Panc1 (cell line): ENCODE measurements around the gene FAM13C. TPM values are rescaled to one million over a fixed set of nuclear protein-coding genes. Genes with fewer than 3 reads are reported as not detected.

Experiments used
- ATAC-seq: fragments of 200-7000 bp; cut with Tn5 transposase; 2 replicates; pipeline ENCODE4 v1.9.1; 2020; ENCODE audit warnings: mild to moderate bottlenecking, moderate library complexity
- BruUV-seq: library from RNA; stranded (reverse); fragments of 400-500 nt; replicated peaks from 2 replicates; lab custom pipeline; 2021; lab: Mats Ljungman, UMichigan
- CTCF ChIA-PET: fragments of 300-600 bp; sonication (Branson Sonifier 250); formaldehyde crosslinking; loops from one replicate; lab custom pipeline; 2022; ENCODE audit warnings: antibody characterized with exemption; lab: Charles Lee
- POLR2A ChIA-PET: fragments of 300-600 bp; sonication (Branson Sonifier 250); formaldehyde crosslinking; loops from one replicate; lab custom pipeline; 2022; ENCODE audit warnings: antibody characterized with exemption; lab: Charles Lee
- DNase-seq: peaks from one replicate; pipeline ENCODE4 v3.0.0-alpha.2; 2010; ENCODE audit warnings: low read depth, low spot score
- H3K27ac ChIP-seq: 2 replicates; pipeline ENCODE4 v1.5.1; 2011; ENCODE audit warnings: mild to moderate bottlenecking, low read length, inconsistent platforms
- H3K27me3 ChIP-seq: fragments of 200-500 bp; sonication (Bioruptor generic); 2 replicates; pipeline ENCODE4 v1.6.0; 2014; ENCODE audit warnings: low read length, inconsistent platforms; ENCODE audit not compliant: control insufficient read depth, insufficient read depth
- H3K36me3 ChIP-seq: fragments of 200-500 bp; sonication (Bioruptor generic); 2 replicates; pipeline ENCODE4 v1.5.1; 2014; ENCODE audit warnings: inconsistent platforms, mild to moderate bottlenecking, low read length, moderate library complexity; ENCODE audit not compliant: control insufficient read depth, insufficient read depth
- H3K4me1 ChIP-seq: 2 replicates; pipeline ENCODE4 v1.5.1; 2011; ENCODE audit warnings: inconsistent platforms, mild to moderate bottlenecking, low read length, moderate library complexity; ENCODE audit not compliant: control insufficient read depth, insufficient read depth
- H3K4me3 ChIP-seq, 2 experiments: 2 replicates each; pipeline ENCODE4 v1.5.1; 2011 to 2012; ENCODE audit warnings: low read depth in 2 of 2, low read length in 2 of 2, mild to moderate bottlenecking in 2 of 2, inconsistent platforms in 1 of 2, moderate library complexity in 1 of 2
- H3K9me3 ChIP-seq: fragments of 200-500 bp; sonication (Bioruptor generic); 2 replicates; pipeline ENCODE4 v1.5.1; 2014; ENCODE audit warnings: low read depth, mild to moderate bottlenecking, inconsistent platforms, low read length, moderate library complexity; ENCODE audit not compliant: control insufficient read depth, insufficient read depth
- CTCF ChIP-seq: fragments of 450-650 bp; IDR thresholded peaks from 2 replicates; pipeline ENCODE4 v1.5.1; 2017; ENCODE audit warnings: mild to moderate bottlenecking
- POLR2AphosphoS5 ChIP-seq: IDR thresholded peaks from 2 replicates; pipeline ENCODE4 v1.6.1; 2012; ENCODE audit warnings: mild to moderate bottlenecking, low read depth, low read length, moderate library complexity
- SIN3A ChIP-seq: IDR thresholded peaks from 2 replicates; pipeline ENCODE4 v1.6.1; 2012; ENCODE audit warnings: low read depth, mild to moderate bottlenecking, low read length, moderate library complexity, borderline replicate concordance; ENCODE audit not compliant: insufficient read depth
- TCF7L2 ChIP-seq: IDR thresholded peaks from 2 replicates; pipeline ENCODE4 v1.6.1; 2011; ENCODE audit warnings: mild to moderate bottlenecking, low read depth, low read length, inconsistent platforms
- in situ Hi-C: cut with HindIII; loops from 2 replicates; pipeline ENCODE4 v1.10.0; 2016; ENCODE audit warnings: low sequenced_read_pairs, low pct_unique_long_range_greater_than_20kb
- intact Hi-C: fragments of 100-400 bp; cut with micrococcal nuclease; formaldehyde crosslinking; loops from one replicate; pipeline ENCODE4 v1.10.0; 2022; ENCODE audit not compliant: unreplicated experiment
- total RNA-seq: library from RNA; stranded (reverse); gene quantifications from one replicate; pipeline ENCODE4 v1.2.1, GENCODE V29; 2021; ENCODE audit not compliant: unreplicated experiment
- TF ChIP-seq, protein P1 (sequence below), 2 experiments: IDR thresholded peaks; 2 replicates each; pipeline ENCODE4 v1.6.1; 2011 to 2012; ENCODE audit warnings: low read depth in 2 of 2, control low read depth in 1 of 2, low read length in 1 of 2, mild to moderate bottlenecking in 1 of 2, moderate library complexity in 1 of 2; ENCODE audit not compliant: insufficient read depth in 1 of 2

The FAM13C gene
- total RNA-seq, 1 experiment from 2014 or later: not detected

DNA sequence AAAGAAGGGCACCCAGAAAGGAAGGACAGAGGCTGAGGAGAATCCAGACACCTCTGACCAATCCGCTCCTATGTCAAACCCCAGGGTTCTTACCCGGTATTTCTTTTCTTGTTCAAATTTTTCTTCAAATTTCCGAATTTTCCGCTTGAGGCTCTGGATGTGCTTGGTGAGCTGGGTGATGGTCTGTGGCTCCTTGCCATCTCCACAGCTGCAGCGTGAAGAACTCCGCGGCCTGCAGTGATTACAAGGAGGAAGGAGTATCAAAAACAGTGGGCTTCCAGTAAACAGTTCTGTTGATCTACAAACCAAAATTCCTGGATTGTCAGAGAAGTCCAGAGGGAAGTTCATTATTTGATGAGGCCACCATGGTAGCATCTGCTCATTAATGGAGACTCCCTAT is 93.9 kb downstream of the FAM13C start:
- POLR2A ChIA-PET: no interaction called here

GRCh38 chr10:59266321-59266720 is 96.0 kb downstream of the FAM13C start:
- H3K27ac ChIP-seq: no peak overlapping the region
- in situ Hi-C loops (no loop called here), intact Hi-C loops (no loop called here)
- DNase-seq: no peak
- H3K27me3 ChIP-seq: no peaks in the 10 kb centered on the region
- ChIA-PET CTCF (no interaction called here), POLR2A (no interaction called here)
- no peak overlapping the region for H3K4me3 ChIP-seq
- no TSS peak for BruUV-seq
- no peak for ATAC-seq
- H3K9me3 ChIP-seq: no peaks in the 10 kb centered on the region
- no peaks in the 10 kb centered on the region for H3K4me1 ChIP-seq
- H3K36me3 ChIP-seq: no peaks in the 10 kb centered on the region
- TF ChIP-seq TCF7L2: no peak
- TF ChIP-seq, protein P1, sequence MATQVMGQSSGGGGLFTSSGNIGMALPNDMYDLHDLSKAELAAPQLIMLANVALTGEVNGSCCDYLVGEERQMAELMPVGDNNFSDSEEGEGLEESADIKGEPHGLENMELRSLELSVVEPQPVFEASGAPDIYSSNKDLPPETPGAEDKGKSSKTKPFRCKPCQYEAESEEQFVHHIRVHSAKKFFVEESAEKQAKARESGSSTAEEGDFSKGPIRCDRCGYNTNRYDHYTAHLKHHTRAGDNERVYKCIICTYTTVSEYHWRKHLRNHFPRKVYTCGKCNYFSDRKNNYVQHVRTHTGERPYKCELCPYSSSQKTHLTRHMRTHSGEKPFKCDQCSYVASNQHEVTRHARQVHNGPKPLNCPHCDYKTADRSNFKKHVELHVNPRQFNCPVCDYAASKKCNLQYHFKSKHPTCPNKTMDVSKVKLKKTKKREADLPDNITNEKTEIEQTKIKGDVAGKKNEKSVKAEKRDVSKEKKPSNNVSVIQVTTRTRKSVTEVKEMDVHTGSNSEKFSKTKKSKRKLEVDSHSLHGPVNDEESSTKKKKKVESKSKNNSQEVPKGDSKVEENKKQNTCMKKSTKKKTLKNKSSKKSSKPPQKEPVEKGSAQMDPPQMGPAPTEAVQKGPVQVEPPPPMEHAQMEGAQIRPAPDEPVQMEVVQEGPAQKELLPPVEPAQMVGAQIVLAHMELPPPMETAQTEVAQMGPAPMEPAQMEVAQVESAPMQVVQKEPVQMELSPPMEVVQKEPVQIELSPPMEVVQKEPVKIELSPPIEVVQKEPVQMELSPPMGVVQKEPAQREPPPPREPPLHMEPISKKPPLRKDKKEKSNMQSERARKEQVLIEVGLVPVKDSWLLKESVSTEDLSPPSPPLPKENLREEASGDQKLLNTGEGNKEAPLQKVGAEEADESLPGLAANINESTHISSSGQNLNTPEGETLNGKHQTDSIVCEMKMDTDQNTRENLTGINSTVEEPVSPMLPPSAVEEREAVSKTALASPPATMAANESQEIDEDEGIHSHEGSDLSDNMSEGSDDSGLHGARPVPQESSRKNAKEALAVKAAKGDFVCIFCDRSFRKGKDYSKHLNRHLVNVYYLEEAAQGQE (IDR thresholded peaks at IDR 0.05; ENCODE audit: insufficient read depth in 1 of 2, low read depth in 2 of 2, low read length in 1 of 2): no peak

More for the DNA sequence above, 93.9 kb downstream of the FAM13C start:
- BruUV-seq: no TSS peak
- H3K27me3 ChIP-seq: no peaks in the 10 kb centered on the region
- no peaks in the 10 kb centered on the region for H3K36me3 ChIP-seq
- no peak overlapping the region for H3K27ac ChIP-seq
- H3K4me3 ChIP-seq: no peak overlapping the region
- H3K4me1 ChIP-seq: no peaks in the 10 kb centered on the region
- no peaks in the 10 kb centered on the region for H3K9me3 ChIP-seq
- TF ChIP-seq POLR2AphosphoS5 (no peak), SIN3A (no peak), CTCF (no peak), TCF7L2 (no peak)
- TF ChIP-seq, protein P1 (IDR thresholded peaks at IDR 0.05; ENCODE audit: insufficient read depth in 1 of 2, low read depth in 2 of 2, low read length in 1 of 2): no peak
- CTCF ChIA-PET: no interaction called here
- intact Hi-C loops (no loop called here), in situ Hi-C loops (no loop called here)
- DNase-seq (no peak), ATAC-seq (no peak)
